Stimulated activated CD4-positive, alpha-beta T cell treated with anti-CD3 and anti-CD28 coated beads, Interleukin-4, amount 100 ng/mL, for 48 hours (primary cell): Measurements from ENCODE around the gene MCC.

Source experiments
- DNase-seq, 2 donors: peaks; one replicate each; pipeline ENCODE4 v3.0.0-alpha.2; 2020; ENCODE audit warnings: low read depth in 2 of 2

Gene MCC

GRCh38 chr5:113176196-113176595, 312.1 kb downstream of the MCC start:
- no peak for DNase-seq

- DNase-seq, result no peak
These were observed 315.9 kb downstream of the MCC start for GRCh38 chr5:113172231-113172826.

- no peak for DNase-seq
These were observed 316.7 kb downstream of the MCC start for GRCh38 chr5:113171520-113171919.

GRCh38 chr5:113170707-113171106, 317.5 kb downstream of the MCC start:
- DNase-seq, result no peak

- no peak for DNase-seq
These were observed 318.5 kb downstream of the MCC start for GRCh38 chr5:113169720-113170119.

- DNase-seq, result no peak
These were observed 320.3 kb downstream of the MCC start for GRCh38 chr5:113167985-113168384.

- DNase-seq, result no peak
These were observed 321.3 kb downstream of the MCC start for GRCh38 chr5:113166852-113167366.

GRCh38 chr5:113166261-113166660, 322.0 kb downstream of the MCC start:
- DNase-seq, result no peak

GRCh38 chr5:113164021-113164420, 324.2 kb downstream of the MCC start:
- no peak for DNase-seq

- no peak for DNase-seq
These were observed 324.9 kb downstream of the MCC start for GRCh38 chr5:113163328-113163727.

GRCh38 chr5:113162770-113163169, 325.5 kb downstream of the MCC start:
- no peak for DNase-seq

- no peak for DNase-seq
These were observed 326.0 kb downstream of the MCC start for GRCh38 chr5:113162208-113162607.

GRCh38 chr5:113161806-113162205, 326.4 kb downstream of the MCC start:
- DNase-seq, result no peak

- DNase-seq, result no peak
These were observed 330.4 kb downstream of the MCC start for GRCh38 chr5:113157886-113158285.

- no peak for DNase-seq
These were observed 331.9 kb downstream of the MCC start for GRCh38 chr5:113156271-113156877.

GRCh38 chr5:113153512-113154097, 334.6 kb downstream of the MCC start:
- no peak for DNase-seq

- no peak for DNase-seq
These were observed 335.9 kb downstream of the MCC start for GRCh38 chr5:113152380-113152740.

GRCh38 chr5:113151641-113152379, 336.4 kb downstream of the MCC start:
- no peak for DNase-seq

- DNase-seq, result no peak
These were observed 337.4 kb downstream of the MCC start for GRCh38 chr5:113150821-113151220.

- DNase-seq, result no peak
These were observed 338.0 kb downstream of the MCC start for GRCh38 chr5:113150221-113150620.

- no peak for DNase-seq
These were observed 340.7 kb downstream of the MCC start for GRCh38 chr5:113147537-113147936.

- no peak for DNase-seq
These were observed 341.1 kb downstream of the MCC start for GRCh38 chr5:113147101-113147508.
